PFSK-1 (cell line): ENCODE measurements around the gene PCNX3. TPM values are rescaled to one million over a fixed set of nuclear protein-coding genes. Genes with fewer than 3 reads are reported as not detected.

Source experiments
- FOXP2 ChIP-seq: optimal IDR thresholded peaks from 2 replicates; pipeline ENCODE3; 2011; ENCODE audit warnings: borderline replicate concordance, control low read depth, inconsistent platforms; ENCODE audit not compliant: insufficient read depth; ENCODE audit errors: extremely low read length, extremely low read depth
- POLR2AphosphoS5 ChIP-seq: IDR thresholded peaks from 2 replicates; pipeline ENCODE4 v1.6.1; 2012; ENCODE audit warnings: low read depth, mild to moderate bottlenecking, control low read depth, low read length, moderate library complexity
- SIN3A ChIP-seq: IDR thresholded peaks from 2 replicates; pipeline ENCODE4 v1.6.1; 2012; ENCODE audit warnings: mild to moderate bottlenecking, low read length, moderate library complexity, borderline replicate concordance; ENCODE audit not compliant: insufficient read depth
- TAF1 ChIP-seq: IDR thresholded peaks from 2 replicates; pipeline ENCODE4 v1.6.1; 2012; ENCODE audit warnings: low read length, control low read depth, borderline replicate concordance; ENCODE audit not compliant: insufficient read depth
- polyA plus RNA-seq: library from polyadenylated mRNA; unstranded; fragments of >200 nt; gene quantifications from one replicate; pipeline ENCODE4 v1.2.1, GENCODE V29; 2012; ENCODE audit warnings: low read depth, missing spikeins; ENCODE audit not compliant: insufficient read length
- TF ChIP-seq, protein P1 (sequence below), 2 experiments: IDR thresholded peaks; 2 replicates each; pipeline versions ENCODE4 v1.6.1 to v1.8.0; 2011 to 2012; ENCODE audit warnings: low read depth in 2 of 2, low read length in 2 of 2, control low read depth in 1 of 2, inconsistent platforms in 1 of 2, mild to moderate bottlenecking in 1 of 2, moderate library complexity in 1 of 2; ENCODE audit not compliant: insufficient read depth in 1 of 2

PCNX3 gene
- 67.5 TPM for polyA plus RNA-seq

DNA sequence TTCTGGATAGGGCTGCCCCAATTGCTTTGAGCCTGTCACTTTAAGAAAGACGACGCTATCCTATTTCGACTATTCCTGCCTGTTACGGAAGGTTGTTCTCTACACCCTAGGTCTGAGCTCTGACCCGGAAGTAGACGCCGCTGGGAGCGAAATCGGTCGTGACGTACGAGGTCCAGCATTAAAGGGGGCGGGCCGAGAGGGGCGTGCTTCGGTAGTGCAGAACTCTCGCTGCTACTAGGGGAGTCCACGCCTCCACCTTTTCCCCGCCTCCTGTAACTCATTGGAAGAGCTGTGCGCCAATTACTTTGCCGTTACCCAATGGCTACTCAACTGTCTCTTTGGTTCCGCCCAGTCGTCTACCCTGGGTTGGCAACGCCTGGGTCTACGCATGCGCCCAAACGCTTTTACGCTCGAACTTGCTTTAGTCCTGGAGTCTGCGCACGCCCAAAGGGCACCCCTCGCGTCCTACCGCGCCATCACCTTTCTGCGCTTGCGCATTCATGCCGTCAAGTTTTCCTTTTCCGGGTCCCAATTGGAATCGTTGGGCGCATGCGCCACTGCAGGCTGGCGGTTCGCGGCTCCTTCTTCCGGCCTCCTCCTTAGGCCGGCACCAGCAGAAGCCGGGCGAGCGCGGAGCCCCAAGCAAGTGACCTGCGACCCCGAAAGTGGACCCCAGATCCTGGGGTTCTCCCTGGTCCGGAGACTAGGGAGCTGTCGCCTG, at the start of gene PCNX3:
TSS of gene PCNX3 (plus strand) at position 548 of the 721 bp plus-strand sequence. CDS start 536 bp downstream, outside the sequence.
- TF ChIP-seq SIN3A (peak; percentile 83; the same call in 1 of the 2 replicates), FOXP2 (no peak), TAF1 (no peak; the same call in 1 of the 2 replicates), POLR2AphosphoS5 (peak; percentile 65)
- TF ChIP-seq, protein P1, sequence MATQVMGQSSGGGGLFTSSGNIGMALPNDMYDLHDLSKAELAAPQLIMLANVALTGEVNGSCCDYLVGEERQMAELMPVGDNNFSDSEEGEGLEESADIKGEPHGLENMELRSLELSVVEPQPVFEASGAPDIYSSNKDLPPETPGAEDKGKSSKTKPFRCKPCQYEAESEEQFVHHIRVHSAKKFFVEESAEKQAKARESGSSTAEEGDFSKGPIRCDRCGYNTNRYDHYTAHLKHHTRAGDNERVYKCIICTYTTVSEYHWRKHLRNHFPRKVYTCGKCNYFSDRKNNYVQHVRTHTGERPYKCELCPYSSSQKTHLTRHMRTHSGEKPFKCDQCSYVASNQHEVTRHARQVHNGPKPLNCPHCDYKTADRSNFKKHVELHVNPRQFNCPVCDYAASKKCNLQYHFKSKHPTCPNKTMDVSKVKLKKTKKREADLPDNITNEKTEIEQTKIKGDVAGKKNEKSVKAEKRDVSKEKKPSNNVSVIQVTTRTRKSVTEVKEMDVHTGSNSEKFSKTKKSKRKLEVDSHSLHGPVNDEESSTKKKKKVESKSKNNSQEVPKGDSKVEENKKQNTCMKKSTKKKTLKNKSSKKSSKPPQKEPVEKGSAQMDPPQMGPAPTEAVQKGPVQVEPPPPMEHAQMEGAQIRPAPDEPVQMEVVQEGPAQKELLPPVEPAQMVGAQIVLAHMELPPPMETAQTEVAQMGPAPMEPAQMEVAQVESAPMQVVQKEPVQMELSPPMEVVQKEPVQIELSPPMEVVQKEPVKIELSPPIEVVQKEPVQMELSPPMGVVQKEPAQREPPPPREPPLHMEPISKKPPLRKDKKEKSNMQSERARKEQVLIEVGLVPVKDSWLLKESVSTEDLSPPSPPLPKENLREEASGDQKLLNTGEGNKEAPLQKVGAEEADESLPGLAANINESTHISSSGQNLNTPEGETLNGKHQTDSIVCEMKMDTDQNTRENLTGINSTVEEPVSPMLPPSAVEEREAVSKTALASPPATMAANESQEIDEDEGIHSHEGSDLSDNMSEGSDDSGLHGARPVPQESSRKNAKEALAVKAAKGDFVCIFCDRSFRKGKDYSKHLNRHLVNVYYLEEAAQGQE (IDR thresholded peaks at IDR 0.05; ENCODE audit: insufficient read depth in 1 of 2, low read depth in 2 of 2, low read length in 2 of 2) = no peak

DNA sequence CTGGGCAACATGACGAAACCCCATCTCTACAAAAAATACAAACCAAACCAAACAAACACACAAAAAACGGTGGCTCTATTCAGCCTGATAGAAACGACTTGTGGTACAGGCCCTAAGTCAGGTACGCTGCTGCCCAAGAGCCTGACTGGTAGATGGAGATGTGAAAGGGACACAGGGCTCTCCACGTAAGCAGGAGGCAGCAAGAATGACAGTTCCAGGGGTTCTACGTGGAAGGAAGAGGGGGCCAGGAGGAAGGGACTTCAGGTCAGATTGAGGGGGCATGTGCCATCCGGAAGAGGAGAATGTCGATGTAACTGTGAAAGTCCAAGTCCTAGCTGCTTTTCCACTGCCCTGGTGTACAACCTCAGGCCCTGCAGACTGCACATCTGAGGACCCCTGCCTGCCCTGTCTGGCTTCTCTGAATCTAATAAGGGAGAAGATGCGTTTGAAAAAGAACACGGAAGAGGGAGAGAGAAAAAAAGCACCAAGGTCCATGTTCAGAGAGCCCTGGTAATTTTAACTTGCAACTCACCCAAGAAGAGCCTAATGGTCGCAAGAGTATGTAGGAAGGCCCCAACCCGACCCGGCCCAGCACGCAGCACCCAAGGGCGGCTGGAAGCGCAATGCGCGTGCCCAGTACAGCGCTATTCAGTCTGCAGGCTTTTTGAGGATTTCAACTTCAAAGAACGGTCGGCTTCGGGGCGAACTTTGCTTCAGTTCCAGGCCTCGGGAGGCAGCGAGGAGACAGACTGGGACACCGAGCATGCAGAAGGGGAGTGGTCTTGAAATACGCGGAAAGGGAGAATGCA, 46.2 kb upstream of the PCNX3 start:
- TF ChIP-seq, protein P1 (IDR thresholded peaks at IDR 0.05; ENCODE audit: insufficient read depth in 1 of 2, low read depth in 2 of 2, low read length in 2 of 2) = no peak
- no peak for TF ChIP-seq TAF1

DNA sequence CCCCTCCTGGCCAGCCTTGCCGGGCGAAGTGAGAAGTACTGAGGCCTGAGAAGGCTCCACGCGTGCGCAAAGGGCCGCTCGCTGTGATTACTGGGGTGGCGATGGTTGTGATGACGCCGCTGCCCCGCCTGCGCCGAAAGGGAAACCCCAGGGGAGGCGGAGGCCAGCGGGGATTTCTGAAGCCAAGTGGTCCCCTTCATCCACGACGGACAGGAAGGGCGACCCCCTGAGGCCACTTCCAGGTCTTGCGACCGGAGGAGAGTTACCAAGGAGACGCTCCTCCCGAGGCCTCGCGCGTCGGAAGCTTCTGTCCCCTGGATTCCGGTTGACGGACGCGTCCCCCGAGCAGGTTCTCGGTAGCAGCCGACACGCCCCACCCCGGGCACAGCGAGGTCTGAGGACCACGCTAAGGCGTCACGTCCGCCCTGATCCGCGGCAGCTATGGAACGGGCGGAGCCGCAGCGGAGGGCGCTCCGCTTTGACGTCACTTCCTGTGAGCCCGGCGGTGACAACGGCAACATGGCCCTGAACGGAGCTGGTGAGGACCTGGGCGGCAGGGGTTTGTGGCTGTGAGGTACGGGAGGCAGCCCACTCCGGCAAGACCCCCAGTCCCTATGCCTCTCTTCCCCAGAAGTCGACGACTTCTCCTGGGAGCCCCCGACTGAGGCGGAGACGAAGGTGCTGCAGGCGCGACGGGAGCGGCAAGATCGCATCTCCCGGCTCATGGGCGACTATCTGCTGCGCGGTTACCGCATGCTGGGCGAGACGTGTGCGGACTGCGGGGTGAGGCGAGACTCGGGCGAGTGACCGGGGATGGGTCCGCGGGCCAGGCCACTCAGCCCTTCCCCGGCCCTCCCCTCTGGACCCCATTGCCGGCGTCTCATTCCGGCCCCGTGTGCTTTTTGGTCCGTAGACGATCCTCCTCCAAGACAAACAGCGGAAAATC, 45.3 kb upstream of the PCNX3 start, which contains the start of gene ZNRD2:
TSS of gene ZNRD2 (plus strand) at position 505 of the 946 bp plus-strand sequence. CDS start at position 520, 15 bp downstream.
- peak; percentile 75; the same call in 1 of the 2 replicates for TF ChIP-seq POLR2AphosphoS5
- TF ChIP-seq, protein P1 (IDR thresholded peaks at IDR 0.05; ENCODE audit: insufficient read depth in 1 of 2, low read depth in 2 of 2, low read length in 2 of 2) = 0 out of 4 replicates have a peak, but pooled peaks of 1 of the 2 experiments have one; percentile 38
- TF ChIP-seq FOXP2 = no peak
- TF ChIP-seq TAF1 = peak; percentile 74; the same call in 1 of the 2 replicates
- peak; percentile 93; the same call in 1 of the 2 replicates for TF ChIP-seq SIN3A

DNA sequence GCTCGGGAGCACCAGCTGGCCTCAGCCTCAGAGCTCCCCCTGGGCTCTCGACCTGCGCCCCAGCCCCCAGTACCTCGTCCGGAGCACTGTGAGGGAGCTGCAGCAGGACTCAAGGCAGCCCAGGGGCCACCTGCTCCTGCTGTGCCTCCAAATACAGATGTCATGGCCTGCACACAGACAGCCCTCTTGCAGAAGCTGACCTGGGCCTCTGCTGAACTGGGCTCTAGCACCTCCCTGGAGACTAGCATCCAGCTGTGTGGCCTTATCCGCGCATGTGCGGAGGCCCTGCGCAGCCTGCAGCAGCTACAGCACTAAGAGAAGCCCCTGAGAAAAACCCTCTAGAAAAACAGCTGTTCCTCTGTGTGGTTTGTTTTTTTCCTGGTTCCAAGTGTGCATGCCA, 44.2 kb upstream of the PCNX3 start:
- no peak for TF ChIP-seq FOXP2
- TF ChIP-seq, protein P1 (IDR thresholded peaks at IDR 0.05; ENCODE audit: insufficient read depth in 1 of 2, low read depth in 2 of 2, low read length in 2 of 2) = no peak
- TF ChIP-seq POLR2AphosphoS5 = no peak
- no peak for TF ChIP-seq TAF1
- no peak for TF ChIP-seq SIN3A
